ENCODE data around the gene GRID2.

- TF ChIP-seq POLR2A (IDR thresholded peaks at IDR 0.05) (no peak), CTCF (IDR thresholded peaks at IDR 0.05) (no peak)
Measured at GRCh38 chr4:93342738-93343137, 1039.0 kb downstream of the GRID2 start.
